SK-N-MC (cell line): ENCODE results near the gene CP.

Experiments
- DNase-seq: peaks from one replicate; pipeline ENCODE4 v3.0.0-alpha.2; 2011; ENCODE audit warnings: low read depth, low spot score
- H3K27ac ChIP-seq: fragments of 200-600 bp; sonication (generic); 2 replicates; pipeline ENCODE4 v1.5.1; 2016; ENCODE audit warnings: mixed run types
- H3K36me3 ChIP-seq: fragments of 200-600 bp; sonication (generic); 2 replicates; pipeline ENCODE4 v1.6.1; 2017; ENCODE audit warnings: antibody characterized with exemption, low read length, mixed read lengths; ENCODE audit not compliant: insufficient read depth
- H3K4me3 ChIP-seq: fragments of 200-600 bp; sonication (generic); 2 replicates; pipeline ENCODE4 v1.5.1; 2016
- H3K9ac ChIP-seq: fragments of 200-600 bp; sonication (generic); 2 replicates; pipeline ENCODE4 v1.8.0; 2017; ENCODE audit warnings: mixed run types, mixed read lengths; ENCODE audit not compliant: insufficient read length
- H3K9me3 ChIP-seq: fragments of 200-600 bp; sonication (generic); 2 replicates; pipeline ENCODE4 v1.6.1; 2017; ENCODE audit warnings: low read depth, mild to moderate bottlenecking, antibody characterized with exemption, low read length, moderate library complexity, mixed read lengths
- EZH2 ChIP-seq: fragments of 200-600 bp; sonication (generic); IDR thresholded peaks from one replicate; pipeline ENCODE4 v1.6.1; 2017; ENCODE audit warnings: antibody characterized with exemption
- FOXP2 ChIP-seq: optimal IDR thresholded peaks from 2 replicates; pipeline ENCODE3; 2011; ENCODE audit warnings: mild to moderate bottlenecking, moderate library complexity; ENCODE audit not compliant: insufficient read depth; ENCODE audit errors: extremely low read length, control extremely low read depth
- POLR2AphosphoS5 ChIP-seq: IDR thresholded peaks from 2 replicates; pipeline ENCODE4 v1.6.1; 2012; ENCODE audit warnings: mild to moderate bottlenecking, low read depth, low read length, borderline replicate concordance

Gene CP

DNA sequence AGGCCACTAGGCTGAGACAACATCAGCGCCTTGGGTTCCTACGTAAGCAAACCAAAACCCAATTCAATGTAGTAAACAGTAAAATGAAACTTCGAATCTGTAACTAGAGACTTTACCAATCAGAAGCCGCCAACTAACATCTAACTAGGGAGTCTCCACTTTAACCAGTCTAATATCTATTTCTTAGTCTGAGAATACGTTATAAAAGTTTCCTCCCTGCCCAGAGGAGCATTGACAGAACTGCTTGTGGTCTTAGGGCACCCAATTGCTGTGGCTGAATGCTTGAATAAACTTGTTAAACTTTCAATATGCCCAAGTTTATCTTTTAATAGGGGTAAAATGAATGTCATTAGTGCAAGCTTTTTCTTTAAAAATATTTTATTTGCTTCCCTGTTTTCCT is 4.3 kb downstream of the CP start:
- H3K4me3 ChIP-seq: no peak overlapping the region
- DNase-seq: no peak
- TF ChIP-seq POLR2AphosphoS5 (no peak), FOXP2 (no peak), EZH2 (no peak)
- H3K27ac ChIP-seq: no peak overlapping the region
- no peaks in the 10 kb centered on the region for H3K9me3 ChIP-seq
- H3K36me3 ChIP-seq: no peaks in the 10 kb centered on the region
- no peak overlapping the region for H3K9ac ChIP-seq

DNA sequence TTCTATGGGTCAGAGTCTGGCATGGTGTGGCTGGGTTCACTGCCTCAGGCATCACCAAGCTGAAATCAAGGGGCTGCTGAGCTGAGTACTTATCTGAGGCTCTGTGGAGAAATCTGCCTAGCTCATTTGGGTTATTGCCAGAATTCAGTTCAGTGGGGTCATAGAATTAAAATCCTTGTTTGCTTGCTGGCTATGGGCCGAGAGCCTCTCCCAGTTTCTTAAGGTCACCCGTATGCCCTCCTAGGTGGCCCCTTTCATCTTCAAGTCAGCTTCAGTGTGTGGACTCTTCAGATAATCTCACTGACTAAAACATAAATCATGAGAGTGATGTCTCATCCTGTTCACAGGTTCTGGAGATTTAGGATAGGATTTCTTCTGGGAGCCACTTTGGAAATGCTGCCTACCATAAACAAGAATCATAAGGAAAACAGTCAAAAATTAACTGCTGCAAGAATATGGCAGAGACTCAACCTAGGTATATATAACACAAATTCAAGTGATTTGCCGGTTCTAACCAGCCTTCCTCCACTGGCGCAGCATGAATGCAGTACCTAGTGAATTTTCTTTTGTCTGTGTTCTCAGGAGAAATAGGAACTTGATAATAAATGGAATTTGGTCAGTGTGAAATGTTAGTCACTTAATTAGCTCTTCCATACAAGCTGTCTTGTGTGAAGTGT is 5.3 kb downstream of the CP start:
- H3K4me3 ChIP-seq: no peak overlapping the region
- no peaks in the 10 kb centered on the region for H3K9me3 ChIP-seq
- TF ChIP-seq FOXP2 (no peak), EZH2 (no peak), POLR2AphosphoS5 (no peak)
- H3K36me3 ChIP-seq: no peaks in the 10 kb centered on the region
- no peak overlapping the region for H3K27ac ChIP-seq
- no peak for DNase-seq
- H3K9ac ChIP-seq: no peak overlapping the region

DNA sequence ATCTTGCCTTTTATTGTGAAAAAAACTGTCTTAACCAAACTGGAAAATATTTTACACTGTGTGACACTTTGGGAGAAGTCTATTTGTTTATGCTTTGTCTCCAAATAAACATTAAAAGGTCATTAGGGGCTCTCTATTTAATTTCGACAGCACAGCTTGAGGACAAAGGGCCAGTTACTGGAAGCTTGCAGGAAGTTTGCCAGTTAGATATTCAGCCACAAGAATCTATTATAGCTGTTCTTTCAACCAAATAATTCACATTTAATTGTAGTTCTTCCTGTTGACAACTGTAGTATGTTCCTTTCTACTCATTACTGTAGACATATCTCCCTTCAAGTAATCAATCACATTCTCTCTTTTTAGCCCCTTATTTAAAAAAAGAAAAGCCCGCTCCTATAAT is 6.1 kb downstream of the CP start:
- H3K9me3 ChIP-seq: no peaks in the 10 kb centered on the region
- TF ChIP-seq EZH2 (no peak), FOXP2 (no peak), POLR2AphosphoS5 (no peak)
- H3K9ac ChIP-seq: no peak overlapping the region
- H3K27ac ChIP-seq: no peak overlapping the region
- H3K36me3 ChIP-seq: no peaks in the 10 kb centered on the region
- H3K4me3 ChIP-seq: no peak overlapping the region
- no peak for DNase-seq

DNA sequence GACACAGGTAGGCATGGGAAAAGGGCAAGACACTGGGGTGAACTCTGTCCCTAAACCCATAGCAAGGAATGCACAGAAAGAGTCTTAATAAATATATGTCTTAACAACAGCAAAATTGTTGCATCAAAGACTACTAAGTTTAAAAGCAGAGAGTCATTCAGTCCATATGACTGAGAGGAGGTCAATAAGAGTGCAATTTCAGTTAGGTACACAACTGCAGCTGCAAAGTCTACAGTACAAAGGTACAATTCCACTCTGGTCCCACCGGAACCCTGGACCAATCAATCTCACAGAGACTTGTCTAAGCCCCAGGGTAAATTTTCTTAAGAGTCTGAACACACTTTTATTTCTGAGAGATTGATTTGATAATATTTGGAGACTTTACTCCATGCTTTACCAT is 6.9 kb downstream of the CP start:
- no peak overlapping the region for H3K4me3 ChIP-seq
- no peak overlapping the region for H3K27ac ChIP-seq
- H3K36me3 ChIP-seq: no peaks in the 10 kb centered on the region
- H3K9ac ChIP-seq: no peak overlapping the region
- H3K9me3 ChIP-seq: no peaks in the 10 kb centered on the region
- no peak for DNase-seq
- TF ChIP-seq FOXP2 (no peak), EZH2 (no peak)

DNA sequence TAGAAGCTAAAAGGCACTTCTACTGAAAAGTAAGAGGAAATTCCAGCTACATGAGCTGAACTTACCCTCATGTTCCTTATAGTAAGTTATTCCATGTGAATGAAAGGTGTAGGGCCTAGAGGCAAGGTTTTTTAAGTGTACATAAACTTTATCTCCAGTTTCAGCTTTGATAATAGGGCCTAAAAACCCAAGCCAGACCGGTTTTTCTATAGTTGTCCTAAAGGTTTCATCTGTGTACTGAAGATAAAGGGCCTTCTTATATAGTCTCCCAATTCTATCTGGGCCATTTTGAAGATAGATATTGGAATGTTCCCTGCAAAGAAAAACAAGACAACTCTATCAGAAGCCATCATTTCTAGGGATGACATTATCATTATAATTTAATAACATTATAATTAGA is 9.2 kb downstream of the CP start:
- Histone ChIP-seq H3K9ac (no peak overlapping the region), H3K27ac (no peak overlapping the region), H3K4me3 (no peak overlapping the region), H3K9me3 (no peaks in the 10 kb centered on the region), H3K36me3 (no peaks in the 10 kb centered on the region)
- no peak for DNase-seq
- no peak for TF ChIP-seq POLR2AphosphoS5
- TF ChIP-seq EZH2: no peak
- no peak for TF ChIP-seq FOXP2

DNA sequence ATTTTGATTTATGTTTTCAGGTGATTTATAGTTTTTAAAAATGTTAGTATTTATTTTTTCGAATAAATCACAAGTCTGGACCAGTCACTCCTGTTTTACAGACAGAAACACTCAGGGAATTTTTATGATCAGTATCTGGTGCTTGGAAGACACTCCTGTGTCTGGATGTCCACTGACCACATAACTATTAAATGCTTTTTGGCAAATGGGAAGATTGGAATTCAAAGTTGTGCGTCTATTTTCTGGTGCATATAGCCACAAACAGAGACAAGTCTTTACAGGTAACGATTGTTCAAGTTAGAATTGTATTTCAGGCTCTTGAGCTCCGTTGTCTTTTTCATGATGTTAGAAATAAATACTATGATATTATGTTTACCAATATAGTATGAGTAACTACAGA is 12.2 kb downstream of the CP start:
- H3K4me3 ChIP-seq: no peak overlapping the region
- H3K9me3 ChIP-seq: no peaks in the 10 kb centered on the region
- no peak for DNase-seq
- H3K9ac ChIP-seq: no peak overlapping the region
- no peaks in the 10 kb centered on the region for H3K36me3 ChIP-seq
- no peak overlapping the region for H3K27ac ChIP-seq
- no peak for TF ChIP-seq EZH2
- TF ChIP-seq POLR2AphosphoS5: no peak
- TF ChIP-seq FOXP2: no peak

DNA sequence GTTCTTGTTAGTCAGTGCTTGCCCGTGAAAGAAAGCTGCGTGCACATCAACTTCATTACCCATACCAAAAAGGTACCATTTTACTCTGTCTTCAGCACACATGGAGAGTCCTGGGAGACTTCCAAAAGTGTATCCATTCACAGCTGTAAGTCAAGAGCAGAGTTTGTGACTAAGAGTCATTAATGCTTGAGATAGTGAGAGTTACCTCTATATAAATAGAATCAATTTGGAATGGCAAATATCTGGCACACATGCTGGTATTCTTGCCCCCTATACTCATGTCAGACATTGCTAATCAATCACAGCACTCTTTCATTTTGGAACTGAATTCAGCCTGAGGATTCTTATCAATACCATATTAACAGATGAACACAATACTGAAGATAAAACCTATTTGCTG is 14.2 kb downstream of the CP start:
- TF ChIP-seq EZH2 (no peak), POLR2AphosphoS5 (no peak), FOXP2 (no peak)
- Histone ChIP-seq H3K36me3 (no peaks in the 10 kb centered on the region), H3K27ac (no peak overlapping the region), H3K9ac (no peak overlapping the region), H3K4me3 (no peak overlapping the region), H3K9me3 (no peaks in the 10 kb centered on the region)
- no peak for DNase-seq

DNA sequence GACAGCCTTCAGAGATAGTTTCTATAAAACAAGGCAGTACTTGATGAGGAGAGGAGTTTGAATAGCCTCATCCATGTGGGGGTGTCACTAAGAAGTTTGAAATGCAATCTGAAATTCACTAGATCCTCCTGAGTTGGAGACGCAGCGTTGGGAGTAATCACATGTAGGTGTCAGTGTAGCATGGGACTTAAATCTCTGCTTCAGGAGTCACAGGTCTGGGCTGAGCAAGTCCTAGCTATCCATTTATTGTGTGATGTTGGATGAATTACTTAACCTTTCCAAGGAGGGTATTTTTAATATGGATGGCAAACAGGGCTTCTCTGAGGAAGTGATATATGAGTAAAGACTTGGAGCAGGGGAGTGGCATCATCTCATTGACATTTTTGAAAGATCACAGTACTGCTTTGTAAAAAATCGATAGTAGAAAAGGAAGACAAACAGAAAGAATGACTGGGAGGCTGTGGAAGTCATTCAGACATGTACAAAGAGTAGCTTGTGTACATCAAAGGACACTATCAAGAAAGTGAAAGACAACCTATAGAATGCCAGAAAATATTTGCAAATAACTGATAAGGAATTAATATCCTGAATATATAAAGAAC is 17.1 kb downstream of the CP start:
- no peak overlapping the region for H3K9ac ChIP-seq
- no peak for DNase-seq
- no peaks in the 10 kb centered on the region for H3K36me3 ChIP-seq
- H3K9me3 ChIP-seq: no peaks in the 10 kb centered on the region
- H3K27ac ChIP-seq: no peak overlapping the region
- TF ChIP-seq EZH2: no peak
- TF ChIP-seq POLR2AphosphoS5: no peak
- no peak overlapping the region for H3K4me3 ChIP-seq

DNA sequence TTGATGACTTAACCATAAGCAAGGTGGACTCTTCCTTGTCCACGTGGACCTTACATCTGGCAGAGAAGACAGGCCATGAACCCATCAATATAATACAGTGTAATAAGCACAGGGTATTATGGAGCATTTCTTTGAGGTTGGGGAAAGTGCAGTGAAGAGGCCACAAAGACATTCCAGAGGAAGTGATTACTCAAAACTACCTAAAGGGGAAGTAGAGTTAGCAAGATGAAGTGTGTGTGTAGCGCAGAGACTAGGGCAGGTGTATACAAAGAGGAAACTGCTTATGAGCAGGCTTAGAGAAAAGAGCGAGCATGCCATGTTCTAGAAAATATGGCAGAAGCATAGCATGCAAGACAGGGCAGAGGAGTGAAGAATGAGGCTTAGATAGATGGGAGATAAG is 17.9 kb downstream of the CP start:
- TF ChIP-seq FOXP2 (no peak), EZH2 (no peak), POLR2AphosphoS5 (no peak)
- DNase-seq: no peak
- H3K36me3 ChIP-seq: no peaks in the 10 kb centered on the region
- H3K9ac ChIP-seq: no peak overlapping the region
- H3K9me3 ChIP-seq: no peaks in the 10 kb centered on the region
- no peak overlapping the region for H3K27ac ChIP-seq
- no peak overlapping the region for H3K4me3 ChIP-seq
